Osteoblast (primary cell): ENCODE measurements around the gene AP4E1. TPM values are rescaled to one million over a fixed set of nuclear protein-coding genes. Genes with fewer than 3 reads are reported as not detected.

Source experiments
- DNase-seq: peaks from one replicate; pipeline ENCODE4 v3.0.0; 2011; ENCODE audit warnings: low spot score, mixed read lengths; ENCODE audit not compliant: insufficient read length; ENCODE audit errors: missing footprints
- H2AFZ ChIP-seq: 2 replicates; pipeline ENCODE4 v1.6.0; 2011; ENCODE audit warnings: mild to moderate bottlenecking, low read length
- H3K27ac ChIP-seq: 2 replicates; pipeline ENCODE4 v1.5.1; 2011; ENCODE audit warnings: mild to moderate bottlenecking, low read depth, low read length, moderate library complexity
- H3K27me3 ChIP-seq: 2 replicates; pipeline ENCODE4 v1.6.0; 2012; ENCODE audit warnings: mild to moderate bottlenecking, control low read depth, inconsistent platforms, low read length, moderate library complexity; ENCODE audit not compliant: insufficient read depth
- H3K36me3 ChIP-seq: 2 replicates; pipeline ENCODE4 v1.5.1; 2011; ENCODE audit warnings: mild to moderate bottlenecking, low read length, control low read depth, moderate library complexity; ENCODE audit not compliant: insufficient read depth
- H3K4me1 ChIP-seq: 2 replicates; pipeline ENCODE4 v1.5.1; 2011; ENCODE audit warnings: mild to moderate bottlenecking, low read length, control low read depth, moderate library complexity; ENCODE audit not compliant: insufficient read depth
- H3K4me2 ChIP-seq: 2 replicates; pipeline ENCODE4 v1.6.0; 2011; ENCODE audit warnings: mild to moderate bottlenecking, low read length; ENCODE audit not compliant: insufficient read depth
- H3K4me3 ChIP-seq: fragments of 200-600 bp; sonication (generic); 3 replicates; pipeline ENCODE4 v1.5.1; 2012; ENCODE audit warnings: mild to moderate bottlenecking, low read length, inconsistent platforms; ENCODE audit not compliant: insufficient read depth
- H3K79me2 ChIP-seq: 2 replicates; pipeline ENCODE4 v1.6.0; 2012; ENCODE audit warnings: mild to moderate bottlenecking, low read length, control low read depth, inconsistent platforms; ENCODE audit not compliant: insufficient read depth
- H3K9me3 ChIP-seq: 2 replicates; pipeline ENCODE4 v1.5.1; 2011; ENCODE audit warnings: low read depth, low read length, control low read depth
- H4K20me1 ChIP-seq: 2 replicates; pipeline ENCODE4 v1.6.0; 2012; ENCODE audit warnings: mild to moderate bottlenecking, low read length, control low read depth; ENCODE audit not compliant: insufficient read depth
- total RNA-seq: library from RNA; depleted of rRNA; stranded (reverse); fragments of >200 nt; gene quantifications from 2 replicates; pipeline ENCODE4 v1.2.3, GENCODE V29; 2012
- TF ChIP-seq, protein P1 (sequence below): IDR thresholded peaks from 2 replicates; pipeline ENCODE4 v1.5.1; 2011; ENCODE audit warnings: mild to moderate bottlenecking, low read depth, low read length, moderate library complexity; ENCODE audit errors: extremely low read depth

AP4E1 gene
- total RNA-seq, 1 donor: 19.2 TPM

DNA sequence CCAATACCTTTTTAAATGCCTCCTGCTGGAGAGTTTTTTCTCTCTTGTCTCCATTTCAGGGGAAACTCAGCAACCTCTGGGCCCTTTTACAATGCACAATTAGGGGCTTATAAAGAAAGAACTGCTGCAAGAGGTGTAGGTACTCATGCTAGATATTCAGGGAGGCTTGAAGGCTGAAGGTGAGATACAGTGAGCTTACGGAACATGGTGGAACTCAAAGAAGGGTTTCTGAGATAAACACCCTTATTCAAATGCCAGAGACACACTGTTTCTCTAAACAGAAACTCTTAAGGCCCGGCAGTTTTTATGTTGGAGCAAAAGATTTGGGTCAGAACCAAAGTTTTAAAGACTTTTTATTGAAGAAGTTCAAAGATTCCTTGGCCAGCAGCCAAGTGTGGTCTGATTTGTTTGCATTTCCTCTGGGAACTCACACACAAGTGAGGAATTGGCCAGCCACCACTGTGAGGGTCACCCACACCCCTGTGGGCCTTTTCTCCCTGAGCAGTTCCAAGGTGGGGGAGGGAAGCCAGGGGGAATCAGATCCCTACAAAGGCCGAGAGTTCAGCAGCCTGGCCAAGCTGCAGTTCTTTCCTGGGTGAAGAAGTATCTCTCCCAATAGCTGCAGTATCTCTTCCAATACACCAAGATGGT, 138.4 kb downstream of the AP4E1 start:
- Histone ChIP-seq H3K36me3 (no peaks in the 10 kb centered on the region), H2AFZ (no peak overlapping the region), H3K79me2 (no peaks in the 10 kb centered on the region), H3K27ac (no peak overlapping the region), H3K9me3 (no peaks in the 10 kb centered on the region), H3K27me3 (no peaks in the 10 kb centered on the region), H3K4me3 (no peak overlapping the region), H4K20me1 (no peaks in the 10 kb centered on the region), H3K4me1 (peaks cover 7% of the 10 kb centered on the region), H3K4me2 (no peak overlapping the region)
- TF ChIP-seq, protein P1, sequence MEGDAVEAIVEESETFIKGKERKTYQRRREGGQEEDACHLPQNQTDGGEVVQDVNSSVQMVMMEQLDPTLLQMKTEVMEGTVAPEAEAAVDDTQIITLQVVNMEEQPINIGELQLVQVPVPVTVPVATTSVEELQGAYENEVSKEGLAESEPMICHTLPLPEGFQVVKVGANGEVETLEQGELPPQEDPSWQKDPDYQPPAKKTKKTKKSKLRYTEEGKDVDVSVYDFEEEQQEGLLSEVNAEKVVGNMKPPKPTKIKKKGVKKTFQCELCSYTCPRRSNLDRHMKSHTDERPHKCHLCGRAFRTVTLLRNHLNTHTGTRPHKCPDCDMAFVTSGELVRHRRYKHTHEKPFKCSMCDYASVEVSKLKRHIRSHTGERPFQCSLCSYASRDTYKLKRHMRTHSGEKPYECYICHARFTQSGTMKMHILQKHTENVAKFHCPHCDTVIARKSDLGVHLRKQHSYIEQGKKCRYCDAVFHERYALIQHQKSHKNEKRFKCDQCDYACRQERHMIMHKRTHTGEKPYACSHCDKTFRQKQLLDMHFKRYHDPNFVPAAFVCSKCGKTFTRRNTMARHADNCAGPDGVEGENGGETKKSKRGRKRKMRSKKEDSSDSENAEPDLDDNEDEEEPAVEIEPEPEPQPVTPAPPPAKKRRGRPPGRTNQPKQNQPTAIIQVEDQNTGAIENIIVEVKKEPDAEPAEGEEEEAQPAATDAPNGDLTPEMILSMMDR: no peak
- no peak for DNase-seq

DNA sequence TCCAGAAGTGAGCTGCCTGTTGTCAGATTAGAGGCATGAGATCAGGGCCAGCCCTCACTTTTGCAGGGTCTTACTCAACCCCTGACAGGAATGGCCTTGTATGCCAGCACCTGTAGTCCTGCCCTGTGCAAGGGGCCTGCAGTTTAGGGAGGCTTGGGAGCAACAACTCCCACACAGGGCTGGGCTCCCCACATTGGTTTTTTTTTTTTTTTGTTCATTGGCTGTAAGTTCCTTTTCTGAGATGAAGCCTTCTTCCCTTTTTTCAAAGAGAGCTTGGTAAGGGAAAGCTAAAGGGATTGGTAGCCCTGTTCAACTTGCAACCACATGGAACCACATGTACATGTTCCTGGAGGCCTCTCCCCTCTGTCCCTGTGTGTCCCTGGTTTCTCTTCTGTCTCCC, 139.8 kb downstream of the AP4E1 start:
- H4K20me1 ChIP-seq: no peaks in the 10 kb centered on the region
- TF ChIP-seq, protein P1: no peak
- no peaks in the 10 kb centered on the region for H3K36me3 ChIP-seq
- no peak overlapping the region for H3K27ac ChIP-seq
- no peak overlapping the region for H3K4me2 ChIP-seq
- peaks cover 7% of the 10 kb centered on the region for H3K4me1 ChIP-seq
- H3K27me3 ChIP-seq: no peaks in the 10 kb centered on the region
- DNase-seq: no peak
- no peaks in the 10 kb centered on the region for H3K79me2 ChIP-seq
- H2AFZ ChIP-seq: no peak overlapping the region
- no peak overlapping the region for H3K4me3 ChIP-seq
- no peaks in the 10 kb centered on the region for H3K9me3 ChIP-seq

DNA sequence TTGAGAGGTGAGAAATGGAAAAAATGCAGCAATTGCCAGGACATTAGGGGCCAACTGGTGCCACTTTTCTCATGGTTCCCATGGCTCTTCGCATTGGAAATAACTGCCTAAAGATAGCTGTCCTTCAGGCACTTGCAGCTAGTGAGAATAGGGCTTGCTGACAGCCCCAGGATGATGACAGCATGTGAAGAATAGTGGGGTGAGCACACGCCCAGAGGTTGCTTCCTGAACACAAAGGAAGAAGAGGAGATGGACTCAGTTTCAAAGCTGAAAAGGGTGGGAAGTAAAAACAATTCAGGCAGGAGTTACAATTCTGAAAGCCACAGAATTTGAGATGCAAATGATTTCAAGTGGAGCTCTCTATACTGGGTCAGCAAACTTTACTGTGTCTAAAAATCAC, 140.6 kb downstream of the AP4E1 start:
- H4K20me1 ChIP-seq: no peaks in the 10 kb centered on the region
- H3K4me2 ChIP-seq: no peak overlapping the region
- no peaks in the 10 kb centered on the region for H3K27me3 ChIP-seq
- no peak for DNase-seq
- H2AFZ ChIP-seq: no peak overlapping the region
- TF ChIP-seq, protein P1: no peak
- H3K36me3 ChIP-seq: no peaks in the 10 kb centered on the region
- H3K9me3 ChIP-seq: no peaks in the 10 kb centered on the region
- H3K27ac ChIP-seq: no peak overlapping the region
- H3K4me3 ChIP-seq: no peak overlapping the region
- H3K4me1 ChIP-seq: peaks cover 7% of the 10 kb centered on the region
- H3K79me2 ChIP-seq: no peaks in the 10 kb centered on the region

DNA sequence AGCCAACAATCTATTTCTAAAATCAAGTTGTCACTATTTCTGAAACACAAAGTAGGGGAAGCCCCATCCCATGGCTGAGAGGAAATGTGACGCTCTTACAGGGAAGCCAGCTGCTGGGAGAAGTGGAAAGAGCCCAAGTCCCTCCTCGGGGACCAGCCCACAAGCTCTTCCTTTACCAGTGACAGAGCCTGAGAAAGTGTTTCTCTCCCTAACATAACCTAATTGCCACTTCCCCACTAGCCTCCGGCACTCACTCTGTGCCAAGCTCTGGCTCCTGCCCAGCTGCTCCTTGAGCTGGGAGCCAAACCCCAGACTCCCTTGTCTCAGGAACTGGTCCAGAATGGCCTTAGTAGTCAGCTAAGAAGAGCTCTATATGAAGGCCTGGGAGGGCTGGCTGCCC, 143.3 kb downstream of the AP4E1 start:
- Histone ChIP-seq H4K20me1 (no peaks in the 10 kb centered on the region), H2AFZ (no peak overlapping the region), H3K9me3 (no peaks in the 10 kb centered on the region), H3K4me3 (no peak overlapping the region), H3K79me2 (no peaks in the 10 kb centered on the region), H3K36me3 (no peaks in the 10 kb centered on the region), H3K27me3 (no peaks in the 10 kb centered on the region), H3K27ac (no peak overlapping the region), H3K4me1 (peaks cover 7% of the 10 kb centered on the region), H3K4me2 (no peak overlapping the region)
- DNase-seq: peak; percentile 46
- TF ChIP-seq, protein P1: no peak
